HCT116 (cell line): ENCODE data around the gene CHSY1.

Experiments
- CEBPB ChIP-seq: IDR thresholded peaks from 2 replicates; pipeline ENCODE4 v1.6.1; 2012; ENCODE audit warnings: low read depth
- MAX ChIP-seq: IDR thresholded peaks from 2 replicates; pipeline ENCODE4 v1.6.1; 2012
- POLR2A ChIP-seq: IDR thresholded peaks from 2 replicates; pipeline ENCODE4 v1.7.0; 2011; ENCODE audit warnings: borderline replicate concordance; ENCODE audit not compliant: insufficient read depth, insufficient read length; ENCODE audit errors: extremely low read depth

- TF ChIP-seq MAX, result no peak
- TF ChIP-seq POLR2A, result no peak
- no peak for TF ChIP-seq CEBPB
These were observed 20.7 kb upstream of the CHSY1 start for GRCh38 chr15:101272584-101272983.
